Activated CD8-positive, alpha-beta T cell treated with anti-CD3 and anti-CD28 coated beads, Interleukin-2, amount 10 ng/mL, durations not matched to agents 7 days and 5 days (primary cell): Measurements from ENCODE around the gene NUP210. TPM values are rescaled to one million over a fixed set of nuclear protein-coding genes. Genes with fewer than 3 reads are reported as not detected.

Experiments used
- ATAC-seq: fragments of 150-1000 bp; cut with Tn5 transposase; one replicate; pipeline ENCODE4 v1.10.0; 2021; ENCODE audit warnings: moderate library complexity
- CTCF ChIA-PET: fragments of 350-600 bp; sonication (Branson Sonifier 250); formaldehyde crosslinking; loops from one replicate; lab custom pipeline; 2021; ENCODE audit warnings: antibody characterized with exemption; lab: Charles Lee
- POLR2A ChIA-PET: fragments of 350-600 bp; sonication (Branson Sonifier 250); formaldehyde crosslinking; loops from one replicate; lab custom pipeline; 2021; ENCODE audit warnings: antibody characterized with exemption; lab: Charles Lee
- DNase-seq: peaks from one replicate; pipeline ENCODE4 v3.0.0-alpha.2; 2020
- H3K27ac Mint-ChIP-seq: one replicate; pipeline ENCODE4 v1.8.0; 2021; ENCODE audit warnings: mild to moderate bottlenecking, mixed read lengths
- H3K27me3 Mint-ChIP-seq: one replicate; pipeline ENCODE4 v1.8.0; 2021; ENCODE audit warnings: low read depth, mixed read lengths
- H3K36me3 Mint-ChIP-seq: one replicate; pipeline ENCODE4 v1.8.0; 2021; ENCODE audit warnings: low read depth, mixed read lengths
- H3K4me1 Mint-ChIP-seq: one replicate; pipeline ENCODE4 v1.8.0; 2021; ENCODE audit warnings: low read depth, mixed read lengths
- H3K4me3 Mint-ChIP-seq: one replicate; pipeline ENCODE4 v1.8.0; 2021; ENCODE audit warnings: mild to moderate bottlenecking, mixed read lengths
- H3K9me3 Mint-ChIP-seq: one replicate; pipeline ENCODE4 v1.8.0; 2022; ENCODE audit warnings: mixed read lengths; ENCODE audit not compliant: insufficient read depth
- total RNA-seq, 2 experiments: library from RNA; stranded (reverse); gene quantifications; one replicate each; pipeline ENCODE4 v1.2.3, GENCODE V29; 2021

Gene NUP210
- total RNA-seq, 2 experiments from 2014 or later: 202 to 206 TPM

- ChIA-PET POLR2A (no interaction called here), CTCF (interaction anchor here (1.1 to 1.5 kb wide), 3 partner anchors 36 to 265 kb away, joined by 3 to 6 read pairs (median 3); no protein-coding TSS in a partner anchor)
- Mint-ChIP-seq H3K4me3 (no peak overlapping the region), H3K27me3 (no peaks in the 10 kb centered on the region), H3K4me1 (peaks cover 24% of the 10 kb centered on the region), H3K9me3 (no peaks in the 10 kb centered on the region), H3K36me3 (peaks cover 86% of the 10 kb centered on the region), H3K27ac (no peak overlapping the region)
- no peak for ATAC-seq
- DNase-seq: no peak
These were observed 63.0 kb downstream of the NUP210 start for GRCh38 chr3:13357074-13357473.

GRCh38 chr3:13353936-13354542, 66.1 kb downstream of the NUP210 start:
- H3K27me3 Mint-ChIP-seq: no peaks in the 10 kb centered on the region
- no peaks in the 10 kb centered on the region for H3K9me3 Mint-ChIP-seq

GRCh38 chr3:13353506-13353905, 66.6 kb downstream of the NUP210 start:
- Mint-ChIP-seq H3K36me3 (peaks cover 84% of the 10 kb centered on the region), H3K4me3 (no peak overlapping the region)

More at GRCh38 chr3:13353936-13354542, 66.1 kb downstream of the NUP210 start:
- no peak for ATAC-seq
- ChIA-PET POLR2A (interaction anchor here (1.6 kb wide), 1 partner anchor 8 kb away, joined by 5 read pairs; no protein-coding TSS in a partner anchor), CTCF (interaction anchor here (1.1 to 1.8 kb wide), 3 partner anchors 8 to 108 kb away, joined by 3 to 5 read pairs (median 4); no protein-coding TSS in a partner anchor)
- Mint-ChIP-seq H3K36me3 (peaks cover 84% of the 10 kb centered on the region), H3K4me3 (no peak overlapping the region), H3K27ac (peak overlapping the region; percentile 58), H3K4me1 (peaks cover 38% of the 10 kb centered on the region)
- DNase-seq: no peak

GRCh38 chr3:13352621-13353131, 67.4 kb downstream of the NUP210 start:
- peaks cover 84% of the 10 kb centered on the region for H3K36me3 Mint-ChIP-seq
- peak; percentile 41 for DNase-seq
- no peak for ATAC-seq
- H3K4me3 Mint-ChIP-seq: no peak overlapping the region
- H3K4me1 Mint-ChIP-seq: peaks cover 51% of the 10 kb centered on the region
- POLR2A ChIA-PET: no interaction called here
- no peaks in the 10 kb centered on the region for H3K9me3 Mint-ChIP-seq
- CTCF ChIA-PET: interaction anchor here (10.6 kb wide), 1 partner anchor 101 kb away, joined by 168 read pairs; no protein-coding TSS in a partner anchor
- H3K27ac Mint-ChIP-seq: peak overlapping the region; percentile 58
- no peaks in the 10 kb centered on the region for H3K27me3 Mint-ChIP-seq

More at GRCh38 chr3:13353506-13353905, 66.6 kb downstream of the NUP210 start:
- Mint-ChIP-seq H3K27ac (peak overlapping the region; percentile 58), H3K9me3 (no peaks in the 10 kb centered on the region), H3K27me3 (no peaks in the 10 kb centered on the region), H3K4me1 (peaks cover 43% of the 10 kb centered on the region)
- ATAC-seq (no peak), DNase-seq (no peak)
- CTCF ChIA-PET: no interaction called here
- POLR2A ChIA-PET: no interaction called here

- Mint-ChIP-seq H3K9me3 (no peaks in the 10 kb centered on the region), H3K4me3 (no peak overlapping the region), H3K27me3 (no peaks in the 10 kb centered on the region), H3K27ac (peak overlapping the region; percentile 91), H3K36me3 (peaks cover 80% of the 10 kb centered on the region), H3K4me1 (peaks cover 78% of the 10 kb centered on the region)
- DNase-seq (no peak), ATAC-seq (no peak)
- POLR2A ChIA-PET: no interaction called here
- CTCF ChIA-PET: interaction anchor here (2.3 to 10.6 kb wide), 5 partner anchors 65 to 258 kb away, joined by 5 to 168 read pairs (median 8); no protein-coding TSS in a partner anchor
These were observed 70.3 kb downstream of the NUP210 start for GRCh38 chr3:13349823-13350222.

- Mint-ChIP-seq H3K27me3 (no peaks in the 10 kb centered on the region), H3K9me3 (no peaks in the 10 kb centered on the region), H3K36me3 (peaks cover 80% of the 10 kb centered on the region), H3K4me1 (peaks cover 79% of the 10 kb centered on the region), H3K27ac (peak overlapping the region; percentile 91), H3K4me3 (peak overlapping the region; percentile 24)
- ChIA-PET CTCF (interaction anchor here (1.2 to 10.6 kb wide), 6 partner anchors 66 to 257 kb away, joined by 3 to 168 read pairs (median 8); no protein-coding TSS in a partner anchor), POLR2A (interaction anchor here (0.6 kb wide), 1 partner anchor 268 kb away, joined by 3 read pairs; no protein-coding TSS in a partner anchor)
- ATAC-seq (peak; percentile 23), DNase-seq (peak; percentile 30)
These were observed 71.3 kb downstream of the NUP210 start for GRCh38 chr3:13348661-13349396.

GRCh38 chr3:13348100-13348499, 72.0 kb downstream of the NUP210 start:
- DNase-seq (no peak), ATAC-seq (no peak)
- Mint-ChIP-seq H3K27ac (peak overlapping the region; percentile 91), H3K27me3 (no peaks in the 10 kb centered on the region), H3K9me3 (no peaks in the 10 kb centered on the region), H3K36me3 (peaks cover 80% of the 10 kb centered on the region), H3K4me3 (no peak overlapping the region), H3K4me1 (peaks cover 78% of the 10 kb centered on the region)
- POLR2A ChIA-PET: interaction anchor here (0.6 kb wide), 1 partner anchor 268 kb away, joined by 3 read pairs; no protein-coding TSS in a partner anchor
- CTCF ChIA-PET: interaction anchor here (1.2 to 10.6 kb wide), 4 partner anchors 69 to 256 kb away, joined by 3 to 168 read pairs (median 11); no protein-coding TSS in a partner anchor

- CTCF ChIA-PET: interaction anchor here (1.7 to 10.6 kb wide), 5 partner anchors 70 to 255 kb away, joined by 6 to 168 read pairs (median 14); partner anchors contain the start of gene HDAC11
- Mint-ChIP-seq H3K9me3 (no peaks in the 10 kb centered on the region), H3K4me3 (no peak overlapping the region)
These were observed 72.7 kb downstream of the NUP210 start for GRCh38 chr3:13347390-13347950.

GRCh38 chr3:13346481-13347389, 73.4 kb downstream of the NUP210 start:
- ATAC-seq (peak; percentile 80), DNase-seq (peak; percentile 87)
- Mint-ChIP-seq H3K9me3 (no peaks in the 10 kb centered on the region), H3K4me1 (peaks cover 72% of the 10 kb centered on the region), H3K27ac (peak overlapping the region; percentile 91), H3K4me3 (peak overlapping the region; percentile 20), H3K27me3 (no peaks in the 10 kb centered on the region), H3K36me3 (peaks cover 82% of the 10 kb centered on the region)
- ChIA-PET POLR2A (interaction anchor here (0.6 to 1.5 kb wide), 5 partner anchors 8 to 113 kb away, joined by 3 to 6 read pairs (median 4); partner anchors contain the start of gene NUP210), CTCF (interaction anchor here (0.6 to 10.6 kb wide), 17 partner anchors 8 to 305 kb away, joined by 3 to 168 read pairs (median 4); partner anchors contain the start of genes HDAC11 and NUP210)

More at GRCh38 chr3:13347390-13347950, 72.7 kb downstream of the NUP210 start:
- peaks cover 74% of the 10 kb centered on the region for H3K4me1 Mint-ChIP-seq
- no peak for ATAC-seq
- no peaks in the 10 kb centered on the region for H3K27me3 Mint-ChIP-seq
- H3K27ac Mint-ChIP-seq: peak overlapping the region; percentile 91
- POLR2A ChIA-PET: no interaction called here
- H3K36me3 Mint-ChIP-seq: peaks cover 80% of the 10 kb centered on the region
- no peak for DNase-seq

- CTCF ChIA-PET: interaction anchor here (0.7 to 10.6 kb wide), 15 partner anchors 9 to 306 kb away, joined by 3 to 168 read pairs (median 4); partner anchors contain the start of gene HDAC11
- Mint-ChIP-seq H3K9me3 (no peaks in the 10 kb centered on the region), H3K36me3 (peaks cover 81% of the 10 kb centered on the region), H3K4me1 (peaks cover 68% of the 10 kb centered on the region), H3K27me3 (no peaks in the 10 kb centered on the region), H3K4me3 (no peak overlapping the region), H3K27ac (peak overlapping the region; percentile 91)
- POLR2A ChIA-PET: interaction anchor here (0.6 to 1.5 kb wide), 4 partner anchors 9 to 112 kb away, joined by 3 to 6 read pairs (median 4); no protein-coding TSS in a partner anchor
- no peak for ATAC-seq
- no peak for DNase-seq
These were observed 74.3 kb downstream of the NUP210 start for GRCh38 chr3:13345772-13346171.
